K562 (cell line): ENCODE data around the gene FXYD4. TPM values are rescaled to one million over a fixed set of nuclear protein-coding genes. Genes with fewer than 3 reads are reported as not detected.

ENCODE experiments used
- HMG20A ChIP-seq: fragments of 450-650 bp; formaldehyde crosslinking; conservative IDR thresholded peaks from 2 replicates; pipeline ENCODE4 v1.4.0; 2020; ENCODE audit warnings: mild to moderate bottlenecking, mixed read lengths
- KLF13 ChIP-seq: fragments of 450-650 bp; IDR thresholded peaks from 2 replicates; pipeline ENCODE4 v1.6.1; 2016; ENCODE audit warnings: missing genetic modification characterization, low read depth, mild to moderate bottlenecking, missing compliant biosample characterization, moderate library complexity, borderline replicate concordance
- PTBP1 ChIP-seq: fragments of 200-400 bp; formaldehyde crosslinking; IDR thresholded peaks from 2 replicates; pipeline ENCODE4 v1.6.1; 2017; ENCODE audit warnings: low read depth, low read length
- RBM34 ChIP-seq: fragments of 200-400 bp; formaldehyde crosslinking; IDR thresholded peaks from 2 replicates; pipeline ENCODE4 v1.6.1; 2018; ENCODE audit warnings: low read length, borderline replicate concordance; ENCODE audit not compliant: insufficient read depth
- ZNF41 ChIP-seq: fragments of 250-450 bp; sonication (Bioruptor Pico); conservative IDR thresholded peaks from 2 replicates; pipeline ENCODE4 v1.4.0; 2020; ENCODE audit warnings: mild to moderate bottlenecking
- polyA plus RNA-seq, 8 experiments: library from polyadenylated mRNA; depleted of rRNA in 4 of 8; stranded (reverse) in 5 of 8; unstranded in 3 of 8; fragments of >200 nt; fragmentation: Nextera tagmentation in 2 of 8; fragmentation: Illumina TruSeq in 1 of 8; extraction: Ambion mirVana in 2 of 8; extraction: Trizol in 1 of 8; gene quantifications; 2 replicates each; pipeline versions ENCODE4 v1.2.1 to v1.2.3, GENCODE V29; 2011 to 2014; ENCODE audit warnings: inconsistent platforms in 1 of 8, missing spikeins in 1 of 8
- total RNA-seq, 7 experiments: library from RNA; depleted of rRNA in 6 of 7; stranded (reverse); fragments of >200 nt in 6 of 7; fragmentation: Illumina TruSeq in 2 of 7; extraction: Trizol in 2 of 7; gene quantifications; 2 replicates each; pipeline versions ENCODE4 v1.2.1 to v1.2.3, GENCODE V29; 2011 to 2021; ENCODE audit warnings: low replicate concordance in 1 of 7
- TF ChIP-seq, protein P1 (sequence below): fragments of 450-650 bp; IDR thresholded peaks from 2 replicates; pipeline ENCODE4 v1.6.1; 2016; ENCODE audit warnings: low read depth
- TF ChIP-seq, protein P2 (sequence below): fragments of 450-650 bp; formaldehyde crosslinking; IDR thresholded peaks from 2 replicates; pipeline ENCODE4 v1.4.0; 2020; ENCODE audit warnings: mild to moderate bottlenecking, moderate library complexity
- TF ChIP-seq, protein P3 (sequence below): sonication (generic); formaldehyde crosslinking; IDR thresholded peaks from 2 replicates; pipeline ENCODE4 v1.8.0; 2022; ENCODE audit warnings: missing genetic modification reagents, mild to moderate bottlenecking, moderate library complexity, borderline replicate concordance

Gene FXYD4
- total and polyA plus RNA-seq, 9 of the 15 experiments (the other 6 are each of a cell fraction or from before 2014, with no cell fraction given): not detected

DNA sequence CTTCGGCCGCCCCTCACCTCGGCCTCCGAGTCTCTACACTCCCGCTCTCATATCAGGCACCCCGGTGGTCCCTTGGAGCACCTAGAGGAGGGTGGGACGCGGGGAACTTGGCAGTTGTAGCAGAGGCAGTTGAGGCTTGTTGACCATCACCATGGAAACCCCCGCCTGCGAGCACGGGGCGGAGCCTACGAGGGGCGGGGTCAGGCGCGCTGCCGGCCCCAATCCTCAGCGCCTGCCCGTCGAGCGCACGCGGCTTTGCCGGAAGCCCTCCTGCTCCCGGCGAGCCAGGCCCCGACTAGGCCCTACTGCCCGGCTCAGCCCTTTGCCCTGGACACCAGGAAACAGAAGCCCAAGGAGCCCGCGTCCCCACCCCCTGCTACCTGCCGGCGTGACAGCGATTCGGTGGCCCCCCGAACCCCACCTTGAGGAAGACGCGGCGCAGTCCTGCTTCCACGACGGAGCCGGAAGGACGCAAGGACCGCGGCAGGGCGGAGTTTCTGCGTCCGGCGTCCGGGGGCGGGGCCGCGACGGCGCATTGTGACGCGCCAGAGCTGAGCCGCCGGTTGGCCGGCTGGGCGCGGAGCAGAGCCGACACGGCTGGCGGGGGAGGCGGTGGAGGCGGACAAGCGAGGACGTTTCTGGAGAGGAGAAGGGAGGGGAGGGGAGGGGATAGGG lies 37.4 kb downstream of the FXYD4 start, which contains the start of gene HNRNPF (continued):
- TF ChIP-seq, protein P1, sequence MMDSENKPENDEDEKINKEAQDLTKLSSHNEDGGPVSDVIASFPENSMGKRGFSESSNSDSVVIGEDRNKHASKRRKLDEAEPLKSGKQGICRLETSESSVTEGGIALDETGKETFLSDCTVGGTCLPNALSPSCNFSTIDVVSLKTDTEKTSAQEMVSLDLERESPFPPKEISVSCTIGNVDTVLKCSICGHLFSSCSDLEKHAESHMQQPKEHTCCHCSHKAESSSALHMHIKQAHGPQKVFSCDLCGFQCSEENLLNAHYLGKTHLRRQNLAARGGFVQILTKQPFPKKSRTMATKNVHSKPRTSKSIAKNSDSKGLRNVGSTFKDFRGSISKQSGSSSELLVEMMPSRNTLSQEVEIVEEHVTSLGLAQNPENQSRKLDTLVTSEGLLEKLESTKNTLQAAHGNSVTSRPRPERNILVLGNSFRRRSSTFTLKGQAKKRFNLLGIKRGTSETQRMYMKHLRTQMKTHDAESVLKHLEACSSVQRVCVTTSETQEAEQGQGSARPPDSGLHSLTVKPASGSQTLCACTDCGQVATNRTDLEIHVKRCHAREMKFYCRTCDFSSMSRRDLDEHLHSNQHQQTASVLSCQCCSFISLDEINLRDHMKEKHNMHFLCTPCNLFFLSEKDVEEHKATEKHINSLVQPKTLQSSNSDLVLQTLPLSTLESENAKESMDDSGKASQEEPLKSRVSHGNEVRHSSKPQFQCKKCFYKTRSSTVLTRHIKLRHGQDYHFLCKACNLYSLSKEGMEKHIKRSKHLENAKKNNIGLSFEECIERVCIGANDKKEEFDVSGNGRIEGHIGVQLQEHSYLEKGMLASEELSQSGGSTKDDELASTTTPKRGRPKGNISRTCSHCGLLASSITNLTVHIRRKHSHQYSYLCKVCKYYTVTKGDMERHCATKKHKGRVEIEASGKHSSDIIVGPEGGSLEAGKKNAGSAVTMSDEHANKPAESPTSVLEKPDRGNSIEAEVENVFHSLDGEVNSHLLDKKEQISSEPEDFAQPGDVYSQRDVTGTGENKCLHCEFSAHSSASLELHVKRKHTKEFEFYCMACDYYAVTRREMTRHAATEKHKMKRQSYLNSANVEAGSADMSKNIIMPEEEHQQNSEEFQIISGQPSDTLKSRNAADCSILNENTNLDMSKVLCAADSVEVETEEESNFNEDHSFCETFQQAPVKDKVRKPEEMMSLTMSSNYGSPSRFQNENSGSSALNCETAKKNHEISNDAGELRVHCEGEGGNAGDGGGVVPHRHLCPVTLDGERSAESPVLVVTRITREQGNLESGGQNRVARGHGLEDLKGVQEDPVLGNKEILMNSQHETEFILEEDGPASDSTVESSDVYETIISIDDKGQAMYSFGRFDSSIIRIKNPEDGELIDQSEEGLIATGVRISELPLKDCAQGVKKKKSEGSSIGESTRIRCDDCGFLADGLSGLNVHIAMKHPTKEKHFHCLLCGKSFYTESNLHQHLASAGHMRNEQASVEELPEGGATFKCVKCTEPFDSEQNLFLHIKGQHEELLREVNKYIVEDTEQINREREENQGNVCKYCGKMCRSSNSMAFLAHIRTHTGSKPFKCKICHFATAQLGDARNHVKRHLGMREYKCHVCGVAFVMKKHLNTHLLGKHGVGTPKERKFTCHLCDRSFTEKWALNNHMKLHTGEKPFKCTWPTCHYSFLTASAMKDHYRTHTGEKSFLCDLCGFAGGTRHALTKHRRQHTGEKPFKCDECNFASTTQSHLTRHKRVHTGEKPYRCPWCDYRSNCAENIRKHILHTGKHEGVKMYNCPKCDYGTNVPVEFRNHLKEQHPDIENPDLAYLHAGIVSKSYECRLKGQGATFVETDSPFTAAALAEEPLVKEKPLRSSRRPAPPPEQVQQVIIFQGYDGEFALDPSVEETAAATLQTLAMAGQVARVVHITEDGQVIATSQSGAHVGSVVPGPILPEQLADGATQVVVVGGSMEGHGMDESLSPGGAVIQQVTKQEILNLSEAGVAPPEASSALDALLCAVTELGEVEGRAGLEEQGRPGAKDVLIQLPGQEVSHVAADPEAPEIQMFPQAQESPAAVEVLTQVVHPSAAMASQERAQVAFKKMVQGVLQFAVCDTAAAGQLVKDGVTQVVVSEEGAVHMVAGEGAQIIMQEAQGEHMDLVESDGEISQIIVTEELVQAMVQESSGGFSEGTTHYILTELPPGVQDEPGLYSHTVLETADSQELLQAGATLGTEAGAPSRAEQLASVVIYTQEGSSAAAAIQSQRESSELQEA: no peak
- TF ChIP-seq ZNF41 (CRISPR knock-in tag) (no peak), KLF13 (tag) (peak; percentile 65; the same call in 1 of the 2 replicates), HMG20A (no peak), RBM34 (0 out of 2 replicates have a peak, but pooled peaks have one; percentile 57), PTBP1 (0 out of 2 replicates have a peak, but pooled peaks have one; percentile 31)
- TF ChIP-seq, protein P2, sequence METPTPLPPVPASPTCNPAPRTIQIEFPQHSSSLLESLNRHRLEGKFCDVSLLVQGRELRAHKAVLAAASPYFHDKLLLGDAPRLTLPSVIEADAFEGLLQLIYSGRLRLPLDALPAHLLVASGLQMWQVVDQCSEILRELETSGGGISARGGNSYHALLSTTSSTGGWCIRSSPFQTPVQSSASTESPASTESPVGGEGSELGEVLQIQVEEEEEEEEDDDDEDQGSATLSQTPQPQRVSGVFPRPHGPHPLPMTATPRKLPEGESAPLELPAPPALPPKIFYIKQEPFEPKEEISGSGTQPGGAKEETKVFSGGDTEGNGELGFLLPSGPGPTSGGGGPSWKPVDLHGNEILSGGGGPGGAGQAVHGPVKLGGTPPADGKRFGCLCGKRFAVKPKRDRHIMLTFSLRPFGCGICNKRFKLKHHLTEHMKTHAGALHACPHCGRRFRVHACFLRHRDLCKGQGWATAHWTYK (CRISPR knock-in tag): peak; percentile 93
- TF ChIP-seq, protein P3, sequence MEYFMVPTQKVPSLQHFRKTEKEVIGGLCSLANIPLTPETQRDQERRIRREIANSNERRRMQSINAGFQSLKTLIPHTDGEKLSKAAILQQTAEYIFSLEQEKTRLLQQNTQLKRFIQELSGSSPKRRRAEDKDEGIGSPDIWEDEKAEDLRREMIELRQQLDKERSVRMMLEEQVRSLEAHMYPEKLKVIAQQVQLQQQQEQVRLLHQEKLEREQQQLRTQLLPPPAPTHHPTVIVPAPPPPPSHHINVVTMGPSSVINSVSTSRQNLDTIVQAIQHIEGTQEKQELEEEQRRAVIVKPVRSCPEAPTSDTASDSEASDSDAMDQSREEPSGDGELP: peak; percentile 90
